ENCODE measurements around the gene SMAD3. TPM values are rescaled to one million over a fixed set of nuclear protein-coding genes. Genes with fewer than 3 reads are reported as not detected.

SMAD3 gene
- total RNA-seq, 1 donor from 2014 or later: 12.5 TPM

DNA sequence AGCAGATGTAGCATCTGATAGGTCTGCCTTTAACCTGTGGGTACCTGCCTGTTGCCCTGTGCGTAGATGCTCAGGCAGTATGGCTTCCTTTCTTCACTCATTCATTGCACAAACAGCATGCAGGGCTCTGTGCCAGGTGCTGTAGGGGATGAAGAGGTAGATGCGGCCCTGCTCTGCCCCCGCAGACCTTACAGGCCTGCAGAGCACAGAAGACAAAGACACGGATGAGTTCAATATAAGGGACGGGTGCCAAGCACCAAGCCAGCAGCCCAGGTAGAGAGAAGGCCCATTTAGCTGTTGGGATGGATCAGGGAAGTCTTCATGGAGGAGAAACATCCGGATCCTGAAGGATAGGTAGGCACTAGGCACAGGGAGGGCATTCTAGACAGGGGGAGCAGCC is 119.6 kb downstream of the SMAD3 start:
- DNase-seq (ENCODE audit: low spot score): no peak
- no peaks in the 10 kb centered on the region for H4K20me1 ChIP-seq (ENCODE audit: low read depth)
- H3K36me3 ChIP-seq: no peaks in the 10 kb centered on the region
- H3K9ac ChIP-seq: no peak overlapping the region
- H3K4me2 ChIP-seq: no peak overlapping the region
- peaks cover 35% of the 10 kb centered on the region for H3K36me3 Mint-ChIP-seq
- no peaks in the 10 kb centered on the region for H3K9me3 ChIP-seq (ENCODE audit: low read depth)
- H3K4me3 Mint-ChIP-seq: no peak overlapping the region
- H3F3A ChIP-seq (ENCODE audit: low read depth): no peaks in the 10 kb centered on the region
- H3K79me2 ChIP-seq (ENCODE audit: low read depth): no peaks in the 10 kb centered on the region
- no peak overlapping the region for H3K27ac Mint-ChIP-seq
- H3K4me1 Mint-ChIP-seq: peaks cover 6% of the 10 kb centered on the region
- H3K27me3 ChIP-seq: no peaks in the 10 kb centered on the region
- H2AFZ ChIP-seq (replicated peaks): no peak overlapping the region
- no peak overlapping the region for H3K27ac ChIP-seq
- TF ChIP-seq EZH2phosphoT487 (IDR thresholded peaks at IDR 0.05) (no peak), EZH2 (IDR thresholded peaks at IDR 0.05) (no peak)
- TF ChIP-seq, protein P1, sequence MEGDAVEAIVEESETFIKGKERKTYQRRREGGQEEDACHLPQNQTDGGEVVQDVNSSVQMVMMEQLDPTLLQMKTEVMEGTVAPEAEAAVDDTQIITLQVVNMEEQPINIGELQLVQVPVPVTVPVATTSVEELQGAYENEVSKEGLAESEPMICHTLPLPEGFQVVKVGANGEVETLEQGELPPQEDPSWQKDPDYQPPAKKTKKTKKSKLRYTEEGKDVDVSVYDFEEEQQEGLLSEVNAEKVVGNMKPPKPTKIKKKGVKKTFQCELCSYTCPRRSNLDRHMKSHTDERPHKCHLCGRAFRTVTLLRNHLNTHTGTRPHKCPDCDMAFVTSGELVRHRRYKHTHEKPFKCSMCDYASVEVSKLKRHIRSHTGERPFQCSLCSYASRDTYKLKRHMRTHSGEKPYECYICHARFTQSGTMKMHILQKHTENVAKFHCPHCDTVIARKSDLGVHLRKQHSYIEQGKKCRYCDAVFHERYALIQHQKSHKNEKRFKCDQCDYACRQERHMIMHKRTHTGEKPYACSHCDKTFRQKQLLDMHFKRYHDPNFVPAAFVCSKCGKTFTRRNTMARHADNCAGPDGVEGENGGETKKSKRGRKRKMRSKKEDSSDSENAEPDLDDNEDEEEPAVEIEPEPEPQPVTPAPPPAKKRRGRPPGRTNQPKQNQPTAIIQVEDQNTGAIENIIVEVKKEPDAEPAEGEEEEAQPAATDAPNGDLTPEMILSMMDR (IDR thresholded peaks at IDR 0.05): no peak
- no peaks in the 10 kb centered on the region for H3K4me1 ChIP-seq
- H3K9me3 Mint-ChIP-seq: no peaks in the 10 kb centered on the region
- H3K4me3 ChIP-seq: no peak overlapping the region
- H3K27me3 Mint-ChIP-seq (ENCODE audit: insufficient read depth, low read depth): peaks cover 2% of the 10 kb centered on the region

DNA sequence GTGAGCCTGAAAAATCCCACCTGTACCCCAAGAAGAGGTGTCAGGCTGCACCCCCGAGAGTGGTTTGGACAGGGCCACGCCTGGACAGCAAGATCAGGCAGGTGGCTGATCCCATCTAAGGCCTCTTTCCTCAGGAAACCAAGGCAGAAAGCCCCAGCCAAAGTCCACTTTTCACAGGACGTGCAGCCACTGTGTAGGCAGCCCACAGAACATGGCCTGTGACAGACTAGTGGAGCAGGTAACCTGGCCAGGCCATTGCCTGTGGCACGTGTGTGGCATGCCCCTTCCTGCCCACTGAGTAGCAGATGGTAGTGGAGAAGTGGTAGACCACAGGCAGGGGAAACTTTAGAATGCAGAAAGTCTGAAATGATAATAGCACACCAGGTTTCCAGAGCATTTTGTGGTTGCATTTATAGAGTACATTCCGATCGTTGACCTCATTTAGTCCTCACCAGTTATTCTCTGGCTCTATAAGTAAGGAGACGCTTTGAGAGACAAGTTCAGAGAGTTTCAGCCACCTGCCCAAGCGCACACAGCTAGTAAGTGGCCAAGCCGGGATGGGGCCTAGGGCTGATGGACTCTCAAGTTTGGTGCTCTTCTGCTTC is 120.3 kb downstream of the SMAD3 start:
- no peak overlapping the region for H3K4me3 ChIP-seq
- no peaks in the 10 kb centered on the region for H3K27me3 ChIP-seq
- H3K4me3 Mint-ChIP-seq: no peak overlapping the region
- DNase-seq (ENCODE audit: low spot score): no peak
- H3K27me3 Mint-ChIP-seq (ENCODE audit: insufficient read depth, low read depth): peaks cover 2% of the 10 kb centered on the region
- H3K9me3 Mint-ChIP-seq: no peaks in the 10 kb centered on the region
- H3K79me2 ChIP-seq (ENCODE audit: low read depth): no peaks in the 10 kb centered on the region
- TF ChIP-seq EZH2phosphoT487 (IDR thresholded peaks at IDR 0.05) (no peak), EZH2 (IDR thresholded peaks at IDR 0.05) (no peak)
- TF ChIP-seq, protein P1 (IDR thresholded peaks at IDR 0.05): no peak
- no peaks in the 10 kb centered on the region for H4K20me1 ChIP-seq (ENCODE audit: low read depth)
- H2AFZ ChIP-seq (replicated peaks): no peak overlapping the region
- no peak overlapping the region for H3K27ac Mint-ChIP-seq
- no peaks in the 10 kb centered on the region for H3K9me3 ChIP-seq (ENCODE audit: low read depth)
- no peak overlapping the region for H3K4me2 ChIP-seq
- H3K9ac ChIP-seq: no peak overlapping the region
- no peaks in the 10 kb centered on the region for H3K36me3 ChIP-seq
- no peaks in the 10 kb centered on the region for H3F3A ChIP-seq (ENCODE audit: low read depth)
- H3K4me1 Mint-ChIP-seq: peaks cover 6% of the 10 kb centered on the region
- H3K27ac ChIP-seq: no peak overlapping the region
- H3K4me1 ChIP-seq: no peaks in the 10 kb centered on the region
- H3K36me3 Mint-ChIP-seq: peaks cover 35% of the 10 kb centered on the region

DNA sequence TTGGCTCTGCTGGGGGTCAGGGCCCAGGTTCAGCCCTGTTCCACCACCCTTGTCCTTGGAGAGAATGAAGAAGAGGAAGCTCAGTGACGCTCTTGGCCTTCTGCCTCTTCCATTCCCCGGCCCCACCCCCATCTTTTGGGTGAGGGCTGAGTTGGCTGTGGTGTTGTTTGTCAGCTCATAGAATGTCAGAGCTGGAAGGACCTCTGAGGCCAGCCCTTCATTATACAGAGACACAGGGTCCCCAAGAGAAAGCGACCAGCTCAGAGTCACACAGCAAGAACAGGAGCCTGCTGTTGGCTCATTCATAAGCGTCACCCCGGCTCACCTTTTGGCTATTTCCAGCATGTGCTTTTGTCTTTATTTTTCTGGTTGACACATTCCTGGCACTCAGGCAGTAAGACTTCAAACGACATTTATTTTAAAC is 120.8 kb downstream of the SMAD3 start:
- Histone ChIP-seq H3K4me2 (no peak overlapping the region), H3K27ac (no peak overlapping the region), H3K9ac (no peak overlapping the region), H3K79me2 (ENCODE audit: low read depth) (no peaks in the 10 kb centered on the region), H3K9me3 (ENCODE audit: low read depth) (no peaks in the 10 kb centered on the region), H4K20me1 (ENCODE audit: low read depth) (no peaks in the 10 kb centered on the region), H3F3A (ENCODE audit: low read depth) (no peaks in the 10 kb centered on the region), H2AFZ (replicated peaks) (no peak overlapping the region), H3K27me3 (no peaks in the 10 kb centered on the region), H3K4me1 (no peaks in the 10 kb centered on the region), H3K4me3 (no peak overlapping the region), H3K36me3 (no peaks in the 10 kb centered on the region)
- no peak for DNase-seq (ENCODE audit: low spot score)
- H3K4me3 Mint-ChIP-seq: no peak overlapping the region
- H3K27ac Mint-ChIP-seq: no peak overlapping the region
- H3K36me3 Mint-ChIP-seq: peaks cover 40% of the 10 kb centered on the region
- H3K9me3 Mint-ChIP-seq: no peaks in the 10 kb centered on the region
- H3K4me1 Mint-ChIP-seq: peaks cover 6% of the 10 kb centered on the region
- H3K27me3 Mint-ChIP-seq (ENCODE audit: insufficient read depth, low read depth): peaks cover 2% of the 10 kb centered on the region
- TF ChIP-seq EZH2phosphoT487 (IDR thresholded peaks at IDR 0.05) (no peak), EZH2 (IDR thresholded peaks at IDR 0.05) (no peak)
- TF ChIP-seq, protein P1 (IDR thresholded peaks at IDR 0.05): no peak
